ENCODE data around the gene B9D2. TPM values are rescaled to one million over a fixed set of nuclear protein-coding genes. Genes with fewer than 3 reads are reported as not detected.
A peak's percentile ranks its signal among the peaks of the same experiment; 100 is the strongest.

B9D2 gene
- total and polyA plus RNA-seq, 9 donors, result 0.83 to 7.2 (median 4.7) TPM

- Histone ChIP-seq H3K4me1 (ENCODE audit: insufficient read depth) (no peaks in the 10 kb centered on the region), H3K36me3 (no peaks in the 10 kb centered on the region)
- 42 to 53% (median 49%) methylated on average over 4 of the region's 4 CpGs for WGBS, 3 donors
These were observed 55.9 kb downstream of the B9D2 start for GRCh38 chr19:41307954-41308449.

DNA sequence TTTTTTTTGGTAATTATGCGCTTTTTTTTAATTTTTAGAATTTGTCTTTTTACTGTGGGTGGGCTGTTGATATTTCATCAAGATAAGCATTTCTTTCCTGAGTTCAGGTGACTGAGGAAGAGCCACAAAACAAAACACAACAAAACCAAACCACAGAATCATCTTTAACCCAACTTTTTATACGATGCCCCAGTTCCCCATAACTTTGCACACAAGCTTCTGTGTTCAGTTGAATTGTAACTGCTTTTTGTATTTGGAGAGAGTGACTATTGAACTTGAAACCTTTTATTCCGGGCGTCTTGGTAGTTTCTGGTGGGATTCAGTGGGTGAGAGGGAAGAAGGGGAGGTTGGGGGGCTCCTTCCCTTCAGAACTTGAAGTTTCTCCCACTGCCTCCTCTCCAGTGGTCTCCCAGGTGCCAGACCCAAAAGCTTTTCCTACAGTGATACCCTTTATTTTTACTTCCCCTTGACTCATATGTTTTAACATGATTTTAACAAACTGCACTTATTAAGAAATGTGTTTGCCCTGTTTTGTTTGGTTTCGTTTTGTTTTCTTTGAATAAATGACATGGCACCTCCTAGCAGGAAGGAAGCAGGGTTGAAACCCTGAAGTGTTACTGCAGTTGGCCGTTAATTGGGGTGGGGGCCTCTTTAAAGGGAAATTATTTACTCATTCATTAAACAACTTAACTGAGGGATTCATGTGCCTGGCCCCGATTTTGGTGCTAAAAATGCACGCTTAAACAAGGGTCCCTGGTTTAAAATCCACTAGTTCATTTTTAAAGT is 56.7 kb downstream of the B9D2 start:
- Histone ChIP-seq H3K27me3 (no peaks in the 10 kb centered on the region), H3K36me3 (no peaks in the 10 kb centered on the region), H3K27ac (peak overlapping the region in 1 of 2 donors; percentile 34), H3K4me3 (no peak overlapping the region), H3K4me1 (ENCODE audit: insufficient read depth) (no peaks in the 10 kb centered on the region), H3K9me3 (no peaks in the 10 kb centered on the region)
- peak in 1 of 5 donors; percentile 4 for DNase-seq
- 50 to 61% (median 57%) methylated on average over 8 of the region's 8 CpGs for WGBS, 3 donors
- intact Hi-C loops (cut with DNase I), result loop anchor here in 3 of 4 donors (5.0 kb wide), 4 partner anchors 40 to 105 kb away; partner anchors contain the start of gene HNRNPUL1 (in 1 of the 3)
- no peak for TF ChIP-seq EP300 (IDR thresholded peaks at IDR 0.05)
- no peak for TF ChIP-seq POLR2A (IDR thresholded peaks at IDR 0.05)
- TF ChIP-seq, protein P1, sequence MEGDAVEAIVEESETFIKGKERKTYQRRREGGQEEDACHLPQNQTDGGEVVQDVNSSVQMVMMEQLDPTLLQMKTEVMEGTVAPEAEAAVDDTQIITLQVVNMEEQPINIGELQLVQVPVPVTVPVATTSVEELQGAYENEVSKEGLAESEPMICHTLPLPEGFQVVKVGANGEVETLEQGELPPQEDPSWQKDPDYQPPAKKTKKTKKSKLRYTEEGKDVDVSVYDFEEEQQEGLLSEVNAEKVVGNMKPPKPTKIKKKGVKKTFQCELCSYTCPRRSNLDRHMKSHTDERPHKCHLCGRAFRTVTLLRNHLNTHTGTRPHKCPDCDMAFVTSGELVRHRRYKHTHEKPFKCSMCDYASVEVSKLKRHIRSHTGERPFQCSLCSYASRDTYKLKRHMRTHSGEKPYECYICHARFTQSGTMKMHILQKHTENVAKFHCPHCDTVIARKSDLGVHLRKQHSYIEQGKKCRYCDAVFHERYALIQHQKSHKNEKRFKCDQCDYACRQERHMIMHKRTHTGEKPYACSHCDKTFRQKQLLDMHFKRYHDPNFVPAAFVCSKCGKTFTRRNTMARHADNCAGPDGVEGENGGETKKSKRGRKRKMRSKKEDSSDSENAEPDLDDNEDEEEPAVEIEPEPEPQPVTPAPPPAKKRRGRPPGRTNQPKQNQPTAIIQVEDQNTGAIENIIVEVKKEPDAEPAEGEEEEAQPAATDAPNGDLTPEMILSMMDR (IDR thresholded peaks at IDR 0.05), result no peak

More at GRCh38 chr19:41307954-41308449, 55.9 kb downstream of the B9D2 start:
- peak in 1 of 5 donors; percentile 21 for DNase-seq
- no peaks in the 10 kb centered on the region for H3K27me3 ChIP-seq
- no peak overlapping the region for H3K4me3 ChIP-seq
- intact Hi-C loops (cut with DNase I), result loop anchor here in 3 of 4 donors (5.0 kb wide), 4 partner anchors 41 to 106 kb away; partner anchors contain the start of gene HNRNPUL1 (in 1 of the 3)
- TF ChIP-seq POLR2A (IDR thresholded peaks at IDR 0.05), result no peak
- H3K27ac ChIP-seq, result peak overlapping the region; percentile 34 to 40
- H3K9me3 ChIP-seq, result no peaks in the 10 kb centered on the region

DNA sequence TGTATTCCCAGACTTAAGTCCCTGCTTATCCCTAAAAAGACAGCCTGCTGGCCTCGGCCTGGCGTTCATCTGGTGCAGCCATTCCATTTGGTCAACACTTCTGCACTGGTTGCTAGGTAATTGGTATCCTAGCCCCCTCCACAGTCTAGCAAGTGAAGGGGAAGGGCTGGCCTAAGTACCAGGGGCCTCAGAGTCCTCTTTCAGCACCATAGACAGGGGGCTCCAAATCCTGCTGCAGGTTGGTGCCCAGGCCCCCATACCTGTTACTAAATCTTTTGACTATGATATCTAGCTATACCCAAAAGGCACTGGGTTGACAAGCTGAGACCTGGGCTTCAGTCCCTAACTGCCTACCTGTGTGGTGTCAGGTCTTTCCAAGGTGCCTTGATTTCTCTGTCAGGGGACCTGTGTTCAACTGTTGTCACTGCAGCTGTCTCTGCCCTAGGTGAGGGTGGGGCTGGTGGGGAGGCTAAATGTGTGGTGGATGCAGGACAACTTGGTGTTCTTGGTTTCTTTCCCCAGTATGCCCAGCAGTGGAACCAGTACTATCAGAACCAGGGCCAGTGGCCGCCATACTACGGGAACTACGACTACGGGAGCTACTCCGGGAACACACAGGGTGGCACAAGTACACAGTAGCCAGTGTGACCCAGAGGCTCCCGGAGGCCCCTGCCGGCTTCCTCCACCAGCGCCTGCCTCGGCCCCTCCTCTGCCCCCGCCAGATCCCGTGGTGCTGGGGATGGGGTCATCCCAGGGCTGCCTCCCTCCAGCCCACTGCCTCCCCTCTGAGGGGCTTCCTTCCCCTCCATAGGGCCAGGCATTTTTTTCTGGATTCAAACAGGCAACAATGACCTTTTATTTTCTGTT is 57.8 kb downstream of the B9D2 start:
- H3K9me3 ChIP-seq, result no peaks in the 10 kb centered on the region
- intact Hi-C loops (cut with DNase I), result loop anchor here in 3 of 4 donors (5.0 kb wide), 4 partner anchors 39 to 104 kb away; partner anchors contain the start of gene HNRNPUL1 (in 1 of the 3)
- TF ChIP-seq EP300 (IDR thresholded peaks at IDR 0.05) (no peak), POLR2A (IDR thresholded peaks at IDR 0.05) (no peak)
- TF ChIP-seq, protein P1 (IDR thresholded peaks at IDR 0.05), result no peak
- no peaks in the 10 kb centered on the region for H3K4me1 ChIP-seq (ENCODE audit: insufficient read depth)
- H3K4me3 ChIP-seq, result no peak overlapping the region
- no peaks in the 10 kb centered on the region for H3K36me3 ChIP-seq
- H3K27me3 ChIP-seq, result no peaks in the 10 kb centered on the region
- DNase-seq, result peak in 1 of 5 donors; percentile 16
- H3K27ac ChIP-seq, result no peak overlapping the region
- 70 to 78% (median 71%) methylated on average over 13 of the region's 13 CpGs for WGBS, 3 donors

DNA sequence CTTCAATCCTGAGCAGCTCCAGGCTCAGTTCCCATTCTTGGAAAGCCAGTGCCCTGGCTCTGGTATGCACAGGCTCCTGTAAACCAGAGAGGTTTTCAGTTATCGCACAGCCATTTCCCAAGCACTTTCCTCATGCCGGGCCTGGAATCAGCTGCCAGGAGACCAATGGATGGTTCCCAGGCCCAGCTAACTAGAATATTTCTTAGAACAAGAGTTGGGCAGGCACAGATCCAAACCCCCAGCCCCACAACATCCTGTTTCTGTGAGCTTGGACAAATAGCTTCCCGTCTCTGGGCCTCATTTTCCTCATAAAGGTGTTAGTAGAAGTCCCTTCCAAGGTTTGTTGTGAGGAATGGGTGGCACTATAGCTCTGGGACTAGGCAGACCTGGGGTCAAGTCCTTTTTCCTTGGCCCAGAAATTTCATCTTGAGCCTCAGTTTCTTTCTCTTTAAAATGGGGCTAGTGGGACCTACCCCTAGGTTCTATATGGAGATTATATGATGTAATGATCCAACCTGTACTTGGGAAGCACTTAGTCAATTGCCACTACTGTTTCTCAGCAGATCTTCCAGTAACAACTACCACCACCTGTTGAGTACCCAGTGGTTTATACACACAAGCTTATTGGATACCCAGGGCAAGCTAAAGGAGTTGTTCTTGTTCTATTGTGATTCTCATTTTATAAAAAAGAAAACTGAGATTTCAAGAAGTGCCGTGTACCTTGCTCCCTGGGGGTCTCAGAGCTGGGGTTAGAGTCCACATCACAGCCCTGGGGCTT is 59.1 kb downstream of the B9D2 start:
- peak in 1 of 5 donors; percentile 3 for DNase-seq
- Histone ChIP-seq H3K36me3 (no peaks in the 10 kb centered on the region), H3K4me3 (no peak overlapping the region), H3K4me1 (ENCODE audit: insufficient read depth) (no peaks in the 10 kb centered on the region), H3K27me3 (no peaks in the 10 kb centered on the region), H3K27ac (no peak overlapping the region), H3K9me3 (no peaks in the 10 kb centered on the region)
- WGBS, 3 donors, result 69 to 82% (median 80%) methylated on average over 4 of the region's 4 CpGs
- TF ChIP-seq, protein P1 (IDR thresholded peaks at IDR 0.05), result no peak
- TF ChIP-seq POLR2A (IDR thresholded peaks at IDR 0.05), result no peak
- no peak for TF ChIP-seq EP300 (IDR thresholded peaks at IDR 0.05)
- intact Hi-C loops (cut with DNase I), result loop anchor here in 3 of 4 donors (5.0 kb wide), 4 partner anchors 38 to 103 kb away; partner anchors contain the start of gene HNRNPUL1 (in 1 of the 3)

Other genes starting within 250 kb of the B9D2 start
- gene CYP2F1, start 249.7 kb downstream of the B9D2 start, total RNA-seq, result not detected
- gene CYP2F1, start 249.7 kb downstream of the B9D2 start, polyA plus RNA-seq, result not detected
- 1 to 10 TPM in 5 of 7 donors, under 1 TPM in 2; 0.33 to 6.9 (median 1.3) TPM for gene CYP2S1, start 170.9 kb downstream of the B9D2 start, total RNA-seq
- under 1 TPM; 0.15 to 0.40 TPM for gene CYP2S1, start 170.9 kb downstream of the B9D2 start, polyA plus RNA-seq
- 10 to 100 TPM; 24.0 to 67.7 (median 36.1) TPM for gene AXL, start 144.9 kb downstream of the B9D2 start, total RNA-seq
- 10 to 100 TPM; 18.1 to 34.7 TPM for gene AXL, start 144.9 kb downstream of the B9D2 start, polyA plus RNA-seq
- 100 to 1,000 TPM; 102 to 259 (median 223) TPM for gene HNRNPUL1, start 99.8 kb downstream of the B9D2 start, total RNA-seq
- 100 to 1,000 TPM; 144 to 211 TPM for gene HNRNPUL1, start 99.8 kb downstream of the B9D2 start, polyA plus RNA-seq
- 10 to 100 TPM; 12.8 to 46.1 (median 32.1) TPM for gene CCDC97, start 54.0 kb downstream of the B9D2 start, total RNA-seq
- 10 to 100 TPM; 17.4 to 23.6 TPM for gene CCDC97, start 54.0 kb downstream of the B9D2 start, polyA plus RNA-seq
- 10 to 100 TPM in 6 of 7 donors, 1 to 10 TPM in 1; 9.1 to 31.8 (median 22.1) TPM for gene TGFB1, start 10.2 kb downstream of the B9D2 start, total RNA-seq
- gene TGFB1, start 10.2 kb downstream of the B9D2 start, polyA plus RNA-seq, result 10 to 100 TPM; 14.2 to 18.1 TPM
- 10 to 100 TPM in 3 of 7 donors, 1 to 10 TPM in 4; 6.5 to 22.3 (median 9.9) TPM for gene TMEM91, start 12.4 kb upstream of the B9D2 start, total RNA-seq
- gene TMEM91, start 12.4 kb upstream of the B9D2 start, polyA plus RNA-seq, result 10 to 100 TPM in 1 of 2 donors, 1 to 10 TPM in 1; 6.2 to 16.1 TPM
- 10 to 100 TPM in 4 of 7 donors, 1 to 10 TPM in 3; 6.6 to 25.0 (median 13.8) TPM for gene EXOSC5, start 33.2 kb upstream of the B9D2 start, total RNA-seq
- gene EXOSC5, start 33.2 kb upstream of the B9D2 start, polyA plus RNA-seq, result 10 to 100 TPM in 1 of 2 donors, 1 to 10 TPM in 1; 1.5 to 24.6 TPM
- gene BCKDHA, start 33.7 kb upstream of the B9D2 start, total RNA-seq, result 10 to 100 TPM; 14.3 to 31.6 (median 19.0) TPM
- 10 to 100 TPM in 1 of 2 donors, 1 to 10 TPM in 1; 3.8 to 43.8 TPM for gene BCKDHA, start 33.7 kb upstream of the B9D2 start, polyA plus RNA-seq
- gene B3GNT8, start 63.2 kb upstream of the B9D2 start, total RNA-seq, result 1 to 10 TPM in 4 of 7 donors, under 1 TPM in 3; 0.51 to 2.2 (median 1.2) TPM
- gene B3GNT8, start 63.2 kb upstream of the B9D2 start, polyA plus RNA-seq, result 1 to 10 TPM in 1 of 2 donors, not detected in 1; 1.1 TPM
- gene DMAC2, start 75.8 kb upstream of the B9D2 start, total RNA-seq, result 10 to 100 TPM; 23.1 to 35.9 (median 33.1) TPM
- gene DMAC2, start 75.8 kb upstream of the B9D2 start, polyA plus RNA-seq, result 10 to 100 TPM; 31.0 TPM
- gene ERICH4, start 79.0 kb upstream of the B9D2 start, total RNA-seq, result not detected
- not detected for gene ERICH4, start 79.0 kb upstream of the B9D2 start, polyA plus RNA-seq
- gene CEACAM21, start 212.0 kb upstream of the B9D2 start, total RNA-seq, result 1 to 10 TPM in 3 of 7 donors, under 1 TPM in 2, not detected in 2; 0.25 to 1.8 (median 1.1) TPM
- 10 to 100 TPM in 1 of 2 donors, 1 to 10 TPM in 1; 3.0 to 11.4 TPM for gene CEACAM21, start 212.0 kb upstream of the B9D2 start, polyA plus RNA-seq

Measured in ovary (tissue), 9 donors.